HEK293 (cell line): Measurements from ENCODE around the gene ACAA1.

Experiments
- SETDB1 ChIP-seq: IDR thresholded peaks from one replicate; pipeline ENCODE4 v1.6.1; 2017; ENCODE audit warnings: mild to moderate bottlenecking, low read length, moderate library complexity, mixed read lengths; ENCODE audit not compliant: insufficient read length
- ZNF274 ChIP-seq, 2 experiments: fragments of 200-500 bp in 1 of 2; fragments of 450-650 bp in 1 of 2; sonication (Bioruptor generic) in 1 of 2; formaldehyde crosslinking in 1 of 2; IDR thresholded peaks; 2 replicates each; pipeline versions ENCODE4 v1.5.1 to v1.6.1; 2014 to 2016; ENCODE audit warnings: borderline replicate concordance in 1 of 2, inconsistent platforms in 1 of 2, low read length in 1 of 2, missing biosample characterization in 1 of 2, missing genetic modification characterization in 1 of 2
- ZNF549 ChIP-seq: fragments of 450-650 bp; IDR thresholded peaks from 2 replicates; pipeline ENCODE4 v1.5.1; 2018; ENCODE audit warnings: missing biosample characterization, missing genetic modification characterization, mild to moderate bottlenecking, inconsistent platforms, moderate library complexity
- ZSCAN18 ChIP-seq: fragments of 450-650 bp; formaldehyde crosslinking; IDR thresholded peaks from 2 replicates; pipeline ENCODE4 v1.5.1; 2016; ENCODE audit warnings: missing biosample characterization, missing genetic modification characterization
- ZSCAN5A ChIP-seq: fragments of 450-650 bp; formaldehyde crosslinking; IDR thresholded peaks from 2 replicates; pipeline ENCODE4 v1.5.1; 2016; ENCODE audit warnings: missing biosample characterization, missing genetic modification characterization

DNA sequence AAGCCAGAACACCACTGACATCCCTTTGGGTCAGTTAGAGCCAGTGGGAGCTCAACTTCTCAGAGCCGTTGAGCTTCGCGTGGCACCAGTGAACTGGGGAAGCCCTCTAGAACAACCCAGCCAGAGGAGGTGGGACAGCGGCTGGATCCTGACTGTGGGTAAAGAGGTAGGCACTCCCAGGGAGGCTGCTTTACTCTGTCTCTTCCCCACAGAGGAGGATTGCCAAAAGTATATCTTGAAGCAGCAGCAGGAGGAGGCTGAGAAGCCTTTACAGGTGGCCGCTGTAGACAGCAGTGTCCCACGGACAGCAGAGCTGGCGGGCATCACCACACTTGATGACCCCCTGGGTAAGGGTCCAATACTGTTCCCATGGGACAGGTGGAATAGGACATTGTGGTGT lies 2.7 kb upstream of the ACAA1 start:
- TF ChIP-seq SETDB1 (no peak), ZSCAN5A (no peak), ZSCAN18 (tag by site-specific recombination) (no peak), ZNF274 (IDR thresholded peaks at IDR 0.05; ENCODE audit: low read length) (no peak), ZNF274 (tag by site-specific recombination; IDR thresholded peaks at IDR 0.05; ENCODE audit: borderline replicate concordance) (no peak), ZNF549 (tag by site-specific recombination) (no peak)
